Coronary artery (tissue), 2 donors: ENCODE measurements around the gene C1QTNF6.

ENCODE experiments used
- DNase-seq: peaks from one replicate; pipeline ENCODE4 v3.0.0-alpha.2; 2017; ENCODE audit warnings: low spot score
- H3K27ac ChIP-seq, 2 donors: fragments of 200-600 bp; sonication (generic); one replicate each; pipeline ENCODE4 v1.5.1; 2016 to 2019
- H3K4me3 ChIP-seq: fragments of 200-600 bp; sonication (generic); 2 replicates; pipeline ENCODE4 v1.5.1; 2016; ENCODE audit warnings: mild to moderate bottlenecking, moderate library complexity
- TF ChIP-seq, protein P1 (sequence below): fragments of 200-600 bp; sonication (generic); IDR thresholded peaks from one replicate; pipeline ENCODE4 v1.5.1; 2019; ENCODE audit warnings: antibody characterized with exemption

C1QTNF6 gene

DNA sequence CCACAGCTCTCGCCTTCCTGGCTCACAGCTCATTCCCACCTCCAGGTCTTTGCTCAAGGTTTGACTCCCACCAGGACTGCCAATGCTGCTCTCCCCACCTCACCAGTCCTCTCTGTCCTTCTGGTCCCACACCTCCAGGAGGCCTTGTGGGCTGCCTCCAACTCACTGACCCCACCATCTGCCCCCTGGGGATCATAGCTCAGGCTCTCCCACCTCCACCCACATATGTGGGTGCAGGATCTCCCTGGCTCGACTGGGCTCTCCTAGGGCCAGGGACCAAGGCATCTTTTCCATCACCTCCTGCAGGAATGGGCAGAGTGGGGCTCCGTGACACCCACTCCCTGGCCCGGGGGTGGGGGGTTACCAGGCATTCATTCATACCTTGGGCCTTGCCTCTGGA lies 38.0 kb upstream of the C1QTNF6 start:
- no peak overlapping the region for H3K27ac ChIP-seq
- TF ChIP-seq, protein P1, sequence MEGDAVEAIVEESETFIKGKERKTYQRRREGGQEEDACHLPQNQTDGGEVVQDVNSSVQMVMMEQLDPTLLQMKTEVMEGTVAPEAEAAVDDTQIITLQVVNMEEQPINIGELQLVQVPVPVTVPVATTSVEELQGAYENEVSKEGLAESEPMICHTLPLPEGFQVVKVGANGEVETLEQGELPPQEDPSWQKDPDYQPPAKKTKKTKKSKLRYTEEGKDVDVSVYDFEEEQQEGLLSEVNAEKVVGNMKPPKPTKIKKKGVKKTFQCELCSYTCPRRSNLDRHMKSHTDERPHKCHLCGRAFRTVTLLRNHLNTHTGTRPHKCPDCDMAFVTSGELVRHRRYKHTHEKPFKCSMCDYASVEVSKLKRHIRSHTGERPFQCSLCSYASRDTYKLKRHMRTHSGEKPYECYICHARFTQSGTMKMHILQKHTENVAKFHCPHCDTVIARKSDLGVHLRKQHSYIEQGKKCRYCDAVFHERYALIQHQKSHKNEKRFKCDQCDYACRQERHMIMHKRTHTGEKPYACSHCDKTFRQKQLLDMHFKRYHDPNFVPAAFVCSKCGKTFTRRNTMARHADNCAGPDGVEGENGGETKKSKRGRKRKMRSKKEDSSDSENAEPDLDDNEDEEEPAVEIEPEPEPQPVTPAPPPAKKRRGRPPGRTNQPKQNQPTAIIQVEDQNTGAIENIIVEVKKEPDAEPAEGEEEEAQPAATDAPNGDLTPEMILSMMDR, result no peak
- no peak overlapping the region for H3K4me3 ChIP-seq
- DNase-seq, result no peak

DNA sequence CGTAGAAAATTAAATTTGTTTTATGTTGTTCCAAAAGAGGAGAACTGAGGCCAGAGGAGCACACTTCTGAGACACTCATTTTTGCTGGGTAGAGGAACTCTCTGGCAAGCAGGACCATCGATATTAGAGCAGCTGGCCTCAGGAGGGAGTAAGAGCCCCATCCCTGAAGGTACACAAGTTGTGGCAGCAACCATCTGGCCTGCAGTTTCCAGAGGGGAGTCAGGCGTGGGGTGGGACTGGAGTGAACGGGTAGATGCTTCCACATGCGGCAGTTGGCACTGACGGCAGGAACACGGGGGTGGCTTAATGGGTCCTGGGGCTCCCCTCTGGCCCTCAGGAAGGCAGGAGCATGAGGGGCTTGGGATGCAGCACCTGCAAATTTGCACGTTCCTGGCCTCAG lies 37.4 kb upstream of the C1QTNF6 start:
- TF ChIP-seq, protein P1, result no peak
- DNase-seq, result no peak
- H3K4me3 ChIP-seq, result no peak overlapping the region
- no peak overlapping the region for H3K27ac ChIP-seq

DNA sequence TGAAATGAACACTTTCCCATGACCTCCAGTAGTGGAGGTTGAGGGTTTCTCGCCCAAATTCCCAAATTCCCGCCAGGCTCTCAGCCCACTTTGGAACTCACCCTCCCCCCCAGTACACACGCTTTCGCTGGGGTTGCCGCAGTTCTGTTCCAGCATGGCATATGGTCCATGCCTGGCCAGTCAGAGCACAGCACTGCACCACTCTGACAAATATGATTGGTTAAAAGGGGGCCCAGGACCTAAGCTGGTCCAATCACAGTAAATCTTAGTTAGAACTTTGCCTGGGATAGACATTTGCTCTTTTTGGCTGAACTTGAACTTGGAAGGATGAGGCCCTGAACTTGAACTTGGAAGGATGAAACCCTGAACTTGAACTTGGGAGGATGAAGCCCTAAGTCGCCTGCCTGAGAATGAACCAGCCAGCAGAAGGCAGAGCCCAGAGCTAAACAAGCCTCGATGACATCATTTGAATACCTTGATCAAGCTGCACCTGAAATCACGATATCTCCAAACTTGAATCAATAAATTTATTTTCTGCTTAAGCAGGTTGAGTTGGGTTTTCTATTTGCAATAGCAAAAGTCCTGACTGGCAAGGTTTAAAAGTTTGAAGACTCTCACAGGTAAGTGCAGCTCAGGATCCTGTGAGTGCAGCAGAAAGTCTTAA lies 36.8 kb upstream of the C1QTNF6 start:
- Histone ChIP-seq H3K27ac (no peak overlapping the region), H3K4me3 (no peak overlapping the region)
- DNase-seq, result no peak
- TF ChIP-seq, protein P1, result no peak

DNA sequence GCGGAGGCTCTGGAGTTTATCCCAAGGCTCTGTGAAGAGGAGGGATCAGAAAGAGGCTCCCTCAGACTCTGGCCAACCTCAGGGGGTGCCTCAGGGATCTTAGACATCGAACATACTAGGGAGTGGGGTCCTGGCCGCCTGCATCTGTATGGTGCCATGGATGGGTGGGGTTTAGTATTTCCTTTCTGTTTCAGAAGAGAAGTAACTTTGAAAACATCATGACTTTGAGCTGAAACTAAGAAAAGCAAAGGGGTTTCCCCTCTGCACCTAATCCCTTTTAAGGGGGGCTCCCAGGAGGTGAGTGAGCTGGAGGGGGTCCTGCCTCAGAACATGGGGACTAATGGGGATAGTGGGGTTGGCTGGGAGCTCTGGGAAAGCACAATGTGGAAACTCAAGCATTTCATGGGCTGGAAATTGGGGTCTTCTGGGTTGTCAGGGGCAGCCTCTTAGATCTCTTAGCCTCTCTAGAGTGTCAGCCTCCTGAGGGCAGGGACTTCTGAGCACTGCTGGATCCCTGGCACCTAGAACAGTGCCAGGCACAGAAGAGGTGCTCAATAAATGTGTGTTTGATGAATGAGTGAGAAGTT lies 36.0 kb upstream of the C1QTNF6 start:
- Histone ChIP-seq H3K27ac (no peak overlapping the region), H3K4me3 (no peak overlapping the region)
- no peak for DNase-seq
- TF ChIP-seq, protein P1, result no peak

DNA sequence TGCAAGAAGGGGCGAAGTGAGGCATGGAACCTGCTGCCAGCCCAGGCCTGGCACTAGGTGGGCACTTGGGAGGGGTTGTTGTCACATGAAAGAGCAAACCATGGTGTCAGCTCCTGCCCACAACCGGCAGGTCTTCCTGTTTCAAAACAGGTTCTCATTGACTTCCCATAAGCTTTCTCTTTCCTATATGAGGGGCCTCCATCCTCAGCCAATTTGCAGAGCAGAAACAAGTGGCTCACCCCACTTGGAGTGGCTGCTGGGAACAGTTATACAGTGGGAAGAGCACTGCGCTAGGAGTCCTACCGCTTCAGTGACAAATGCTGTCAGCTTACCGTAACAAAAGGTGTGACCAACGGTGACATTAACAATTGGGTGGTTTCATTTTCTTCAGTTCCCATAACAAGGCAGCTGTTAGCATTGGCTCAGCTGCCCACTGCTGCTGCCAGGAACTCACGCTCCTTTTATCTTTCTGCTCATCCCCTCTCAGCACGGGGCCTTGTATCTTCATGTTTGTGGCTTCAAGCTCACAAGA lies 34.5 kb upstream of the C1QTNF6 start:
- Histone ChIP-seq H3K4me3 (no peak overlapping the region), H3K27ac (no peak overlapping the region)
- no peak for DNase-seq
- TF ChIP-seq, protein P1, result no peak

DNA sequence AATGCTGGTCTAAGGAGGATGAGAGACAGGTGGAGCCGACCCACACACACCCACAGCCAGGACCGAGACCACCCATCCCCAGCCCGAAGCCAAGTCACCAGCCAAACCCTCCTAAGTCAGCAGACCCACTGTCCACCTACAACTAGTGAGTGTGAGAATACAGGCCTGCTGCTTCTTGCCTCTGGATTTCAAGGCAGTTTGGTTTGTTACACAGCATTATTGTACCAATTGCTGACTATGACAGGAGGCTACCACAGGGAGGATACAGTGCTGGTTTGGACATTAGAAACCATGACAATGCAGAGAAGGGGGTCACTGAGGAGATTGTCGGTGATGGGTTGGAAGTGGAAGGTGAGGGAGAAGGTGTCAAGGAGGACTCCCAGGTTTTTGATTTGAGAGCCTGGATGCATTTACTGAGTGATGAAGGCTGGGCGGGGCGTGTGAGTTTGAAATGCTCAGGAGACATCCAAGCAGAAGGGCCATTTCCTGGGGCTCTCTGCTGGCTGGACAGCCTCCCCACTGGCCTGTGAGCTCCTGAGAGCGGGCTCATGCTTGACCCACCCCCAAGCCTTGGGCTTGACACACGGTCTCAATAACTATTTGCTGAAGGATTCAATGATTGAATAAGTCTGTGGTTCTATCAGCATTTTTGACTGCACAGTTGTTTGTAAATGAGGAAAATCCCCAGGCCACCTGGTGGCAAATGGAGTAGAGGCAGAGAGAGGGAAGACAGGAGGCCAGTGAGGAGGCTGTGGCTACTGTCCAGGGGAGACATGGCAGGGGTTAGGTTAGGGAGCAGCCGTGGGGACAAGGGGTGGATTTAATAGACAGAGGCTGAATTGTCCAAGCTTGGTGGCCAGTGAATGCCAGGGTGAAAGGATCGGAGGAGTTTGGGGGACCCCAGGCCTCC lies 33.6 kb upstream of the C1QTNF6 start:
- H3K27ac ChIP-seq, result no peak overlapping the region
- DNase-seq, result no peak

More for the DNA sequence above, 33.6 kb upstream of the C1QTNF6 start:
- TF ChIP-seq, protein P1, result no peak
- no peak overlapping the region for H3K4me3 ChIP-seq
